Measurements from ENCODE around the gene TMEM154. TPM values are rescaled to one million over a fixed set of nuclear protein-coding genes. Genes with fewer than 3 reads are reported as not detected.

TMEM154 gene
- total RNA-seq, 3 donors from 2014 or later (not counting 1 experiment from before 2014, with no cell fraction given), result 9.8 to 45.4 (median 10.5) TPM

DNA sequence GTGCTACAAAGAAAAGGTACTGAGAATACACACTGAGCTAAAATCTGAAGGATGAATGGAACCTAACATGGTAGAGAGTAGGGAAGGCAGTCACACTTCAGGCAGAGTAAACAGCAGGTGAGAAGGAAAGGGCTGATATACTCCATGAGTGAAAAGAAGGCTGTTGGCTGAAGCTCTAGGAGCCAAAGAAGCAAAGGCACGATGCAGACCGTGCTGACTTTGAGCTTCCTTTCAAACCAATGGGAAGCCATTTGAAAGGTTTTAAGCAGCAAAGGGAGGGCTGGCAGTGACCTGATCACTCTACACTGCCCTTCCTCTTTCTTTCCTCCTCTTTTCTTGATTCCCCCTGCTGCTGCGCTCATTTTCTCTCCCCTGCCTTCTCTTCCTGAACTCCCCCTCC is 66.4 kb downstream of the TMEM154 start:
- Mint-ChIP-seq H3K27me3 (ENCODE audit: low read depth in 2 of 2) (peaks cover 8 to 35% of the 10 kb centered on the region in 2 donors), H3K9me3 (no peaks in the 10 kb centered on the region), H3K27ac (no peak overlapping the region), H3K4me3 (no peak overlapping the region), H3K36me3 (no peaks in the 10 kb centered on the region), H3K4me1 (no peaks in the 10 kb centered on the region)
- Histone ChIP-seq H3K36me3 (ENCODE audit: control insufficient read depth, insufficient read depth, low read length) (no peaks in the 10 kb centered on the region), H3K27me3 (ENCODE audit: control insufficient read depth, insufficient read depth, low read length) (no peaks in the 10 kb centered on the region), H3K9me3 (ENCODE audit: control insufficient read depth, insufficient read depth, low read length) (no peaks in the 10 kb centered on the region), H3K4me3 (ENCODE audit: low read length) (no peak overlapping the region), H3K4me1 (ENCODE audit: control insufficient read depth, insufficient read depth, low read length) (no peaks in the 10 kb centered on the region), H3K27ac (ENCODE audit: low read length) (no peak overlapping the region)
- DNase-seq (no peak), ATAC-seq (no peak)
- 85% methylated on average over 2 of the region's 3 CpGs for WGBS (ENCODE audit: insufficient coverage)
- intact Hi-C loops (cut with micrococcal nuclease), result no loop called here
- TF ChIP-seq, protein P1, sequence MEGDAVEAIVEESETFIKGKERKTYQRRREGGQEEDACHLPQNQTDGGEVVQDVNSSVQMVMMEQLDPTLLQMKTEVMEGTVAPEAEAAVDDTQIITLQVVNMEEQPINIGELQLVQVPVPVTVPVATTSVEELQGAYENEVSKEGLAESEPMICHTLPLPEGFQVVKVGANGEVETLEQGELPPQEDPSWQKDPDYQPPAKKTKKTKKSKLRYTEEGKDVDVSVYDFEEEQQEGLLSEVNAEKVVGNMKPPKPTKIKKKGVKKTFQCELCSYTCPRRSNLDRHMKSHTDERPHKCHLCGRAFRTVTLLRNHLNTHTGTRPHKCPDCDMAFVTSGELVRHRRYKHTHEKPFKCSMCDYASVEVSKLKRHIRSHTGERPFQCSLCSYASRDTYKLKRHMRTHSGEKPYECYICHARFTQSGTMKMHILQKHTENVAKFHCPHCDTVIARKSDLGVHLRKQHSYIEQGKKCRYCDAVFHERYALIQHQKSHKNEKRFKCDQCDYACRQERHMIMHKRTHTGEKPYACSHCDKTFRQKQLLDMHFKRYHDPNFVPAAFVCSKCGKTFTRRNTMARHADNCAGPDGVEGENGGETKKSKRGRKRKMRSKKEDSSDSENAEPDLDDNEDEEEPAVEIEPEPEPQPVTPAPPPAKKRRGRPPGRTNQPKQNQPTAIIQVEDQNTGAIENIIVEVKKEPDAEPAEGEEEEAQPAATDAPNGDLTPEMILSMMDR (IDR thresholded peaks at IDR 0.05), result no peak

DNA sequence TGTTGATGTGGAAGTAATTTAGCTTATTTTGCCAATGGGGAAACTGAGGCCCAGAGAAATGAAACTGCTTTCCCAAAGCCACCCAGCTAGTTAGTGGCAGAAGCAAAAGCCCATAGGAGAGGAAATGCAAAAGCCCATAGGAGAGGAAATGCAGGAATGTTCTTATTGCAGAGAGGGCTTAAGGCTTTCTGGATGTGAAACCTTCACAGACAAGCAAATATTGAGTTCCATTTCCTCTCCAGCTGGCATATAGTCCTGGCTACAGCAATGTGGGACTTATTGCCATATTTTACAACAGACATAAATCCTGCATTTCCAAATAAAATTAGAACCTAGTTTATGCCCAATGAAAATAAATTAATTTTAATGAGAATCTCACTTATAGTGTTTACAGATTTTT is 69.7 kb downstream of the TMEM154 start:
- Mint-ChIP-seq H3K27me3 (ENCODE audit: low read depth in 2 of 2) (peaks cover 8 to 25% of the 10 kb centered on the region in 2 donors), H3K9me3 (no peaks in the 10 kb centered on the region), H3K36me3 (no peaks in the 10 kb centered on the region), H3K4me1 (no peaks in the 10 kb centered on the region), H3K27ac (no peak overlapping the region), H3K4me3 (no peak overlapping the region)
- H3K27me3 ChIP-seq (ENCODE audit: control insufficient read depth, insufficient read depth, low read length), result no peaks in the 10 kb centered on the region
- TF ChIP-seq, protein P1 (IDR thresholded peaks at IDR 0.05), result no peak
- DNase-seq (no peak), ATAC-seq (no peak)
- H3K36me3 ChIP-seq (ENCODE audit: control insufficient read depth, insufficient read depth, low read length), result no peaks in the 10 kb centered on the region
- intact Hi-C loops (cut with micrococcal nuclease), result no loop called here
- H3K4me1 ChIP-seq (ENCODE audit: control insufficient read depth, insufficient read depth, low read length), result no peaks in the 10 kb centered on the region
- no peaks in the 10 kb centered on the region for H3K9me3 ChIP-seq (ENCODE audit: control insufficient read depth, insufficient read depth, low read length)
- no peak overlapping the region for H3K4me3 ChIP-seq (ENCODE audit: low read length)
- no peak overlapping the region for H3K27ac ChIP-seq (ENCODE audit: low read length)

DNA sequence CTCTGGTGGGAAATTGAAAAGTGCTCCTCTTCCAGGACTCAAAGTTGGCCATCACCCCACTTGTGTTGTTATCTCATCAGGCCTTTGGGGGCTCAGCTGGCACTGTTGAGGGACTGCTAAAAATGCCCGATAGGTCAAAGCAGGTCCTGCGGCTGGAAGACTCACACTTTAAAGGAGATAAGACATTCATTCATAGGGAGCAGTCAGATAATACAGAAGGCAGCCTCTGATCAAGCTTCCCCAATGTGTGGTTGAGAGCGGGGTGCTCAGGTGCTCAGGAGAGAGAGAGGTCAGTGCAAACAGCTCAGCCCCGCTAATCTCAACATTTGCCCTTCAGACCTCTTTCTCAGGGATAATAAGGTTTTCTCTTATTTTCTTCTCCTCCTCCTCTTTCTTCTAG is 70.3 kb downstream of the TMEM154 start:
- 98% methylated on average over 3 of the region's 4 CpGs for WGBS (ENCODE audit: insufficient coverage)

DNA sequence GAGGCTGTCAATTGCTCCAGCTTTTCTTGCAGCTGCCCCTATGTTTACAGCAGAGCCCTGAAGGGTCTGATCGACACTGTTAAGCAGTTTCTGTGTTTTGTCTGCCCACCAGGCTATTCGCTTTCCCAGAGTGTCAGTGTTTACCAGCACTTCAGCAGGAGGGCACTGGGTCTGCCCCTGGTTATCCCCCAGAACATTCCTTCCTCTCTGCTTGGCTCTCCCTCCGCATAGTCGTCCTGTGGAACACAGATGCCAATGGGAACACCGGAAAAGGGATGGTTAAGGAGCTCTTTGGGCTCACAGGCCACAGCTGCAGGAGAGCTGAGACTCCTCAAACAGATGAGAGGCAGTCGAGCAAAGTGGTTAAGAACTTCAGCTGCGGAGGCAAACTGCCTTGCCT is 72.6 kb downstream of the TMEM154 start:
- 71% methylated on average over 7 of the region's 7 CpGs for WGBS (ENCODE audit: insufficient coverage)
- Histone ChIP-seq H3K4me1 (ENCODE audit: control insufficient read depth, insufficient read depth, low read length) (no peaks in the 10 kb centered on the region), H3K27me3 (ENCODE audit: control insufficient read depth, insufficient read depth, low read length) (no peaks in the 10 kb centered on the region), H3K36me3 (ENCODE audit: control insufficient read depth, insufficient read depth, low read length) (no peaks in the 10 kb centered on the region), H3K4me3 (ENCODE audit: low read length) (no peak overlapping the region), H3K27ac (ENCODE audit: low read length) (no peak overlapping the region), H3K9me3 (ENCODE audit: control insufficient read depth, insufficient read depth, low read length) (no peaks in the 10 kb centered on the region)
- Mint-ChIP-seq H3K4me3 (no peak overlapping the region), H3K4me1 (no peaks in the 10 kb centered on the region), H3K27me3 (ENCODE audit: low read depth in 2 of 2) (peaks cover 5 to 9% of the 10 kb centered on the region in 2 donors), H3K9me3 (no peaks in the 10 kb centered on the region), H3K36me3 (no peaks in the 10 kb centered on the region), H3K27ac (no peak overlapping the region)
- intact Hi-C loops (cut with micrococcal nuclease), result no loop called here
- ATAC-seq (no peak), DNase-seq (no peak)
- TF ChIP-seq, protein P1 (IDR thresholded peaks at IDR 0.05), result no peak

More for the DNA sequence above, 70.3 kb downstream of the TMEM154 start:
- no peaks in the 10 kb centered on the region for H3K9me3 Mint-ChIP-seq
- intact Hi-C loops (cut with micrococcal nuclease), result no loop called here
- Histone ChIP-seq H3K27ac (ENCODE audit: low read length) (no peak overlapping the region), H3K27me3 (ENCODE audit: control insufficient read depth, insufficient read depth, low read length) (no peaks in the 10 kb centered on the region), H3K4me1 (ENCODE audit: control insufficient read depth, insufficient read depth, low read length) (no peaks in the 10 kb centered on the region), H3K36me3 (ENCODE audit: control insufficient read depth, insufficient read depth, low read length) (no peaks in the 10 kb centered on the region), H3K9me3 (ENCODE audit: control insufficient read depth, insufficient read depth, low read length) (no peaks in the 10 kb centered on the region), H3K4me3 (ENCODE audit: low read length) (no peak overlapping the region)
- no peaks in the 10 kb centered on the region for H3K36me3 Mint-ChIP-seq
- ATAC-seq (no peak), DNase-seq (no peak)
- H3K4me3 Mint-ChIP-seq, result no peak overlapping the region
- H3K4me1 Mint-ChIP-seq, result no peaks in the 10 kb centered on the region
- no peak overlapping the region for H3K27ac Mint-ChIP-seq
- TF ChIP-seq, protein P1 (IDR thresholded peaks at IDR 0.05), result no peak
- H3K27me3 Mint-ChIP-seq (ENCODE audit: low read depth in 2 of 2), result peaks cover 6 to 19% of the 10 kb centered on the region in 2 donors

Data from natural killer cell (primary cell).